Smooth muscle cell of the pulmonary artery (primary cell): ENCODE results near the gene MTG2. TPM values are rescaled to one million over a fixed set of nuclear protein-coding genes. Genes with fewer than 3 reads are reported as not detected.

Experiments
- total RNA-seq: library from RNA; depleted of rRNA; stranded (reverse); fragments of >200 nt; gene quantifications from 2 replicates; pipeline ENCODE4 v1.2.3, GENCODE V29; 2014

Gene MTG2, protein sequence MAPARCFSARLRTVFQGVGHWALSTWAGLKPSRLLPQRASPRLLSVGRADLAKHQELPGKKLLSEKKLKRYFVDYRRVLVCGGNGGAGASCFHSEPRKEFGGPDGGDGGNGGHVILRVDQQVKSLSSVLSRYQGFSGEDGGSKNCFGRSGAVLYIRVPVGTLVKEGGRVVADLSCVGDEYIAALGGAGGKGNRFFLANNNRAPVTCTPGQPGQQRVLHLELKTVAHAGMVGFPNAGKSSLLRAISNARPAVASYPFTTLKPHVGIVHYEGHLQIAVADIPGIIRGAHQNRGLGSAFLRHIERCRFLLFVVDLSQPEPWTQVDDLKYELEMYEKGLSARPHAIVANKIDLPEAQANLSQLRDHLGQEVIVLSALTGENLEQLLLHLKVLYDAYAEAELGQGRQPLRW
- 15.4 and 19.2 TPM in 2 replicates for total RNA-seq

DNA sequence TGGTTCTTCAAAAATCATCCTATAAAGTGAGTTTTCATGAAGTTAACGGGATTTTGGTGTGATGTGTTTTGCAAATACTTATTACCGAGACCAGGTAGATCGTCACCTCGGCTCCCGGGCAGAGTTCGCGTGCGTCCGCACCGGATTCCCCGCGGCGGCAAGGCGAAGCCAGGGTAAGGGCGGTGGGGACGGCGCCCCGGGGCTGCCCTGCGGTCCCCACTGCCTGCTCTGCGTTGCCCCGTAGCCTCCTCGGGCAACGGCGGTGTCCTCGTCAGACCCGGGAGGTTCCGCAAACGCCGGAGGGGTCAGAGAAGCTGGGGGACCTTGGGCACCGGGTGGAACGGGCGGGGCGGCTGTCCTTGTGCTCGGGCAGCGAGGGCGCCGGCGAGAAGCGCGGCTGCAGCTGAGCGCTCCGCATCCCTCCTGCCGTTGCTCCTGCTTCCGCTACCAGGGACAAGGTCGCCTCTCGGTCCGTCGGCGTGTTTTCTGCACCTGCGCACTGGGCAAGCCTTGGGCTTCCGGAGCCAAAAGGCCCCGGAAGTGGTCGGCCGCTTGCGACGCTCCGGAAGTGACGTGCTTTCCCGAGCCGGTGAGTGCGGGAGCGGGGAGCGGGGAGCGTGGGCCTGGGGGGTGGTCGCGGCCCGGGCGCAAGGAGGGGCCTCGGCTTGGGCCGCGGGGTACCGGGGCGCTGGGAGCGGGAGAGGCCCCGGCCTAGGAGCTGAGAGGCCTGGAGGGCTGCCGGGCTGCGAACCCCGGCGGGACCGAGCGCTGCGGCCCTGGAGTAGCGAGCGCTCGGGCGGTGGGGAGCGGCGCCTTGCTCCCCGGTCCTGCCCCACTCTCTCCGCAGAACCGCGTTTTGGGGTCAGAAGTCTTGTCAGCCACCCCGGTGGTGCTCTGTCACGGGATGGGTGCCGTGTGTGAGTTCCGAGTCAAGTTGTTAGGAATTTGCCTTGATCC, at the start of gene MTG2:
MTG2 (plus strand) TSS at position 560 of the 957 bp plus-strand sequence. CDS start 10,393 bp downstream, outside the sequence.

DNA sequence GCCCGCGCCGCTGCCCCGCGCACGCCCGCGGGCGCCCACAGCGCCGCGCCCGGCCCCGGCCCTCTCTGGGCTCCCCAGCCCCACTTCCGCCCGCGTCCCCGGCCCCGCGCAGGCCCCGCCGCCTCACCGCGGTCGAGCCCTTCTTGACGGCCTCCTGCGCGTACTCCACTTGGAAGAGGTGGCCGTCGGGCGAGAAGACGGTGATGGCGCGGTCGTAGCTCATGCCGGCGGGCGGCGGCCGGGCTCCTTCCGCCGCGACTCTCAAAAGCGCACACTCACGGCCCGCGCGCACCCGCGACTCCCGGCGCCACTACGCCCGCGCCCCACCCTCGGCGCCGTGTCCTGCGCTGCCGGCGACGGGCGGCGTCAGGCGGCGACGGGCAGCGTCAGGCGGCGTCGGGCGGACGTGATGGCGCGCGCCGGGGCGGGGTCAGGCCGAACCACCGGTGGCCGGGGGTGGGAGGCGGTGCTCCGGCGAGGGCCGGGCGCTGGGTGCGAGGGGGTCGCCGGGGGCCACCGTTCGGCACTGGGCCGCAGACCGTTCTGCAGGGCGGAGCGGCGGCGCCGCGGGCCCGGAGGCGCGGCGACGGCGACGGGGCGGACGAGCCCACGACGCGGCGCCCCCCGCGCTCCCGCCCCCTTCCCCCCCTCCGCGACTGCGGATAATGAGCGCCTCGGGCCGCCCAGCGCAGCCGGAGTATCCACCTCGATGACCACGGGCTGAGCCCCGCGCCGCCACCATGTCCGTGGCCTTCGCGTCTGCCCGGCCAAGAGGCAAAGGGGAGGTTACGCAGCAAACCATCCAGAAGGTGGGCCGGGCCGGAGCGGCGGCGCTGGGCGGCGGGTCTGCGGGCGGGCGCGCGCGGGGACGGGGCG, 39.5 kb upstream of the MTG2 start, which contains the start of the genes PSMA7 and SS18L1:
PSMA7 (minus strand) TSS at position 314 of the 876 bp plus-strand sequence; CDS start at position 223, 91 bp downstream.
SS18L1 (plus strand) TSS at position 689 of the 876 bp plus-strand sequence; CDS start at position 741, 52 bp downstream.

DNA sequence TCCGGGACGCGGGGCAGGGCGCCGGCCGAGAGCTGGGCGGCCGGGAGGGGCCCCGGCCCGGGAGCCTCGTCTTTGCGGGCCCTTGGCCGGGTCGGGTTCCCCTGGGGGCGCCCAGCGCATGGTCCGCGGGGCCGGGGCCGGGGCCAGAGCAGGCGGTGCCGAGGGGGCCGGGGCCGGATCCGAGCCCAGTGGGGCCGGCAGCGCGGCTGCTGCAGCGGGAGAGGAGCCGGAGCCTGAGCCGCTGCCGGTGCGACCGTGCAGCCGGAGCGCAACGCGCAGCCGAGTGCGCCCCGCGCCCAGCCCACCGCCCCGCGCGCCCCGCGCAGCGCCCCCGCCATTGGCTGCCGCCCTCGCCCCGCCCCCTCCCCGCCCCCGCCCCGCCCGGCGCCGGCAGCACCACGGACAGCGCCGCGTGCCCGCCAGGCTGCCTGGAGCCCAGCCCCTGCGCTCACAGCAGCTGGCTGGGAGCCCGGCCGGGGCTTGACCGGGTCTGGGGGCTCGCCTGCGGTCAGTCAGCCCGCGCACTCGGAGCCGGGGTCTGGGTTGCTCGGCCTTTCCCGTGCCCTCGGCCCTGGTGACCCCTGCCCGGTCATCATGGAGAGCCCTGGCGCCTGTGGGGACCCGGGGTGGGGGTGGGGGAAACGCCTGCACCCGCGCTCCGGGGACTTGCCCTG, 37.3 kb downstream of the MTG2 start, which contains the start of gene HRH3:
HRH3 (minus strand) TSS at position 287 of the 674 bp plus-strand sequence. CDS start 308 bp downstream, outside the sequence.

DNA sequence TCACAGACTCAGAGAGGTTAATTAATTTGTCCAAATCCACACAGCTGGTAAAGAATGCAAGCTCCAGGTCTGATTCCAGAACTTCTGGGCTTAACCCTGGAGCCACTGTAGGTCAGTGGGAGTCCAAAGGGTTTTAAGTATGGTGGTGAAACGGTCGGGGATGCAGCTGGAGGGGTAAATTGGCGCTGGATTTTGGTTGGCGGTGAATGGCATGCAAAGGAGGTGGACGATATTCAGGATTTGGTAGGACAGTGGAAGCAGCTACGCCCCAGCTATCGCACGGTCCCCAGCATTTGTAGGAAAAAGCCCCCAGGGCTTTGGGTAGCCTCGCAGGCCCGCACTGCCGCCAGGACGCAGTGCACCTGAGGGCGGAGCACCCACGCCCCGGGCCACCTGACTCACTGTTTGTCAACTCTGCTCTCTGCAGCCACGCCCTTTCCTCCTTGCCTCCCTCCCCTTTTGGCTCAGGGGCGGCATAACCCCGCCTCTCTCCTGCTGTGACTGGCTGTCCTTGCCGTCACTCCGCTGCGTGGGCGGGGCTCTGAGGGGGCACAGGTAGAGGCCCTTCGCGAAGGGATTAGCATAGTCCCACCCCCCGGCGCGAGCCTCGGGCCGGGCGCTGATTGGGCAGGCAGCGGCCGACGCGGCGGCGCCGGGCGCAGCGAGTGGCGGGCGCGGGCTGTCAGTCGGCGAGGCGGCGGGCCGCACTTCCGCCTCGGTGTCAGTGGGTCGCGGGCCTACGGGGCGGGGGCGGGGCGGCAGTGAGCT, 55.2 kb downstream of the MTG2 start, which contains the start of gene OSBPL2:
OSBPL2 (plus strand) TSS at position 721 of the 768 bp plus-strand sequence. CDS start 17,664 bp downstream, outside the sequence.

Other genes with a start within 250 kb of the MTG2 start
- gene TAF4, start 117.1 kb upstream of the MTG2 start, total RNA-seq, result 5.7 and 7.0 TPM in 2 replicates
- 43.7 and 52.0 TPM in 2 replicates for gene LSM14B, start 60.6 kb upstream of the MTG2 start, total RNA-seq
- 196 and 262 TPM in 2 replicates for gene PSMA7, start 39.6 kb upstream of the MTG2 start, total RNA-seq
- 11.7 and 19.4 TPM in 2 replicates for gene SS18L1, start 39.3 kb upstream of the MTG2 start, total RNA-seq
- not detected in 2 replicates for gene HRH3, start 37.2 kb downstream of the MTG2 start, total RNA-seq
- gene OSBPL2, start 55.5 kb downstream of the MTG2 start, total RNA-seq, result 30.7 and 32.0 TPM in 2 replicates
- gene ADRM1, start 120.0 kb downstream of the MTG2 start, total RNA-seq, result 68.2 and 95.2 TPM in 2 replicates
- 243 and 256 TPM in 2 replicates for gene LAMA5, start 184.3 kb downstream of the MTG2 start, total RNA-seq
- gene RPS21, start 204.1 kb downstream of the MTG2 start, total RNA-seq, result 201 and 251 TPM in 2 replicates
- 1.0 and 1.7 TPM in 2 replicates for gene CABLES2, start 224.3 kb downstream of the MTG2 start, total RNA-seq
- gene RBBP8NL, start 244.5 kb downstream of the MTG2 start, total RNA-seq, result not detected in 2 replicates